Activated CD8-positive, alpha-beta memory T cell treated with anti-CD3 and anti-CD28 coated beads for 24 hours (primary cell): Measurements from ENCODE around the gene PKP1.
A peak's percentile ranks its signal among the peaks of the same experiment; 100 is the strongest.
"Not testable (repeated sequence)": the region's sequence is repeated elsewhere in the genome, so short reads cannot be mapped to it uniquely, and the experiment has no call there.

Experiments
- DNase-seq: peaks from one replicate; pipeline ENCODE4 v3.0.0-alpha.2; 2020

PKP1 gene, protein sequence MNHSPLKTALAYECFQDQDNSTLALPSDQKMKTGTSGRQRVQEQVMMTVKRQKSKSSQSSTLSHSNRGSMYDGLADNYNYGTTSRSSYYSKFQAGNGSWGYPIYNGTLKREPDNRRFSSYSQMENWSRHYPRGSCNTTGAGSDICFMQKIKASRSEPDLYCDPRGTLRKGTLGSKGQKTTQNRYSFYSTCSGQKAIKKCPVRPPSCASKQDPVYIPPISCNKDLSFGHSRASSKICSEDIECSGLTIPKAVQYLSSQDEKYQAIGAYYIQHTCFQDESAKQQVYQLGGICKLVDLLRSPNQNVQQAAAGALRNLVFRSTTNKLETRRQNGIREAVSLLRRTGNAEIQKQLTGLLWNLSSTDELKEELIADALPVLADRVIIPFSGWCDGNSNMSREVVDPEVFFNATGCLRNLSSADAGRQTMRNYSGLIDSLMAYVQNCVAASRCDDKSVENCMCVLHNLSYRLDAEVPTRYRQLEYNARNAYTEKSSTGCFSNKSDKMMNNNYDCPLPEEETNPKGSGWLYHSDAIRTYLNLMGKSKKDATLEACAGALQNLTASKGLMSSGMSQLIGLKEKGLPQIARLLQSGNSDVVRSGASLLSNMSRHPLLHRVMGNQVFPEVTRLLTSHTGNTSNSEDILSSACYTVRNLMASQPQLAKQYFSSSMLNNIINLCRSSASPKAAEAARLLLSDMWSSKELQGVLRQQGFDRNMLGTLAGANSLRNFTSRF

DNA sequence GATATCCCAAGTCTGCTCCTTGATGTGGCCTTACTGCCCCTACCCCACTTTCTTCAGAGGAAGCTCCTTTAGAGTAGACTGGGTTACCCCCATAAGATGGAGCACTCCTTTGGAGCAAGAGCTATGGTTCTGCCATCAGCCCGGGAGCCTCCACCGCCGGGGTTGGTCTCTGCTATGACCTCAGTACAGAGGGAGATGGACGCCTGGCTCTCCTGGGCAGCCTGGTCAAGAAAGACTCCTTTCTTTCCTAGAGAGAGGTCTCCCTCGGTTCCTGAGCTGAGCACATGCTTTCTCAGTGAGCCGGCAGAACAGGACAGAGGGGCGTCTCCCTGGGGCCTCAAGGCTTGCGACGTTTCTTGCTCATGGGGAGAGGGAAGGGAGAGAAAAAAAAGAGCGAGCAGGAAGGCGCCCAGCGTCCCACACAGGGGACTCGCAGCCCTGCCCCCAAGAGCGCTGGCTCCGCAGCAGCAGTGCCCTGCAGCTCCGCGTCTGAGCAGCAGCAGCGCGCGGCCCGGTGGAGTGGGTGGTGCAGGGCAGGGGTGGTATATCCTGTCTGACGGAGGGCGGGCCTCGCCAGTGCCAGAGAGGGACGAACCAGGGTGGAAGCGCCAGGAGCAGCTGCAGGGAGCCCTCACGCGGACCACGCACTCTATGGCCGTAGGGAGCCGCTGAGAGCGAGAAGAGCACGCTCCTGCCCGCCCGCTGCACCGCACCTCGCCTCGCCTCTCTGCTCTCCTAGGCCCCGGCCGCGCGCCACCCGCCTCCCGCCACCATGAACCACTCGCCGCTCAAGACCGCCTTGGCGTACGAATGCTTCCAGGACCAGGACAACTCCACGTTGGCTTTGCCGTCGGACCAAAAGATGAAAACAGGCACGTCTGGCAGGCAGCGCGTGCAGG, at the start of gene PKP1:
PKP1 (plus strand) TSS at position 576 of the 899 bp plus-strand sequence; CDS start at position 773, 197 bp downstream.
- DNase-seq = peak; percentile 63

DNA sequence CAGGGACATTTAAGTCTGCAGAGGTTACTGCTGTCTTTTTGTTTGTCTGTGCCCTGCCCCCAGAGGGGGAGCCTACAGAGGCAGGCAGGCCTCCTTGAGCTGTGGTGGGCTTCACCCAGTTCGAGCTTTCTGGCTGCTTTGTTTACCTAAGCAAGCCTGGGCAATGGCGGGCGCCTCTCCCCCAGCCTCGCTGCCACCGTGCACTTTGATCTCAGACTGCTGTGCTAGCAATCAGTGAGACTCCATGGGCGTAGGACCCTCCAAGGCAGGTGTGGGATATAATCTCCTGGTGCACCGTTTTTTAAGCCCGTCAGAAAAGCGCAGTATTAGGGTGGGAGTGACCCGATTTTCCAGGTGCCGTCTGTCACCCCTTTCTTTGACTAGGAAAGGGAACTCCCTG, 43.7 kb upstream of the PKP1 start:
- DNase-seq = peak; percentile 5

DNA sequence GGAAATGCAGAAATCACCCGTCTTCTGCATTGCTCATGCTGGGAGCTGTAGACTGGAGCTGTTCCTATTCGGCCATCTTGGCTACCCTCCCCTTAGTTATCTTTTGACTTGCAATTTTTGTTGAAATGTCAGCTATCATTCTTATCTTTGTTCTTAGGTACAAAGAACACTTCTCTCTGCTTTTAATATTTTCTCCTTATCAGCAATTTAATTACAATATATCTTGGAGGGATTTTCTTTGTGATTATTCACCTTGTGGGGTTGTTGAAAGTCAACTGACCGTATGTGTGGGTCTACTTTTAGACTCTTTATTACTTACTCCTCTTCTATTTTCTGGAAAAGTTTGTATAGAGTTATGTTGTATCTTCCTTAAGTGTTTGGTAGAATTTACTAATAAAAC, 43.1 kb upstream of the PKP1 start:
- no peak for DNase-seq

DNA sequence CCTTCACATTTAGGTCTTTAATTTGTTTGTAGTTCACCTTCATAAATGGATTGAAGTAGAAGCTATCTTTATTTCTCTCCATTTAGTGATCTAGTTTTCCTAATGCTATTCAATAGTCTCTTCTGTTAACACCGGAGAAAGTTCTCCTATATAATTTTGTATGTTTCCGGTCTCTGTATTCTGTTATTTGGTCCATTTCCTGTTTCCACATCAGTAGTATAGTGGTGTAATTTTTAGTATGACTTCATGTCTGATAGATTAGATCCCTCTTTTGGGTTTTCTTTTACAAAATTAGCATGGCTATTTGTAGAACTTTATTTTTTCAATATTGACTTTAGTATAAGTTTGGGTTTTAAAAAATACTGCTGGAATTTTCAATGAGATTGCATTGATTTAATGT, 41.6 kb upstream of the PKP1 start:
- no peak for DNase-seq

DNA sequence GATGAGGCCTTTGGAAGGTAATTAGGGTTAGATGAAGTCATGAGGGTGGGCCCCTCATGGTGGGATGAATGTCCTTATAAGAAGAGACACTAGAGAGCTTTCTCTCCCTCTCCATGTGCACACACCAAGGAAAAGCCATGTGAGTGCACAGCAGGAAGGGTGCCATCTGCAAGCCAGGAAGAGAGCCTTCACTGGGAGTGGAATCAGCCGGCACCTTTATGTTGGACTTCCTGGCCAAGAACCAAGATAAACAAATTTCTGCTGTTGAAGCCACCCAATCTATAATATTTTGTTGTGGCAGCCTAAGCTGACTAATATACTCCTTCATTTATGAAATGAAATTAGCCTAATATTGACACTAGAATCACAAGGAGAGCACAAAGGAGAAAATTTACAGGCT, 38.2 kb upstream of the PKP1 start:
- DNase-seq = no peak

DNA sequence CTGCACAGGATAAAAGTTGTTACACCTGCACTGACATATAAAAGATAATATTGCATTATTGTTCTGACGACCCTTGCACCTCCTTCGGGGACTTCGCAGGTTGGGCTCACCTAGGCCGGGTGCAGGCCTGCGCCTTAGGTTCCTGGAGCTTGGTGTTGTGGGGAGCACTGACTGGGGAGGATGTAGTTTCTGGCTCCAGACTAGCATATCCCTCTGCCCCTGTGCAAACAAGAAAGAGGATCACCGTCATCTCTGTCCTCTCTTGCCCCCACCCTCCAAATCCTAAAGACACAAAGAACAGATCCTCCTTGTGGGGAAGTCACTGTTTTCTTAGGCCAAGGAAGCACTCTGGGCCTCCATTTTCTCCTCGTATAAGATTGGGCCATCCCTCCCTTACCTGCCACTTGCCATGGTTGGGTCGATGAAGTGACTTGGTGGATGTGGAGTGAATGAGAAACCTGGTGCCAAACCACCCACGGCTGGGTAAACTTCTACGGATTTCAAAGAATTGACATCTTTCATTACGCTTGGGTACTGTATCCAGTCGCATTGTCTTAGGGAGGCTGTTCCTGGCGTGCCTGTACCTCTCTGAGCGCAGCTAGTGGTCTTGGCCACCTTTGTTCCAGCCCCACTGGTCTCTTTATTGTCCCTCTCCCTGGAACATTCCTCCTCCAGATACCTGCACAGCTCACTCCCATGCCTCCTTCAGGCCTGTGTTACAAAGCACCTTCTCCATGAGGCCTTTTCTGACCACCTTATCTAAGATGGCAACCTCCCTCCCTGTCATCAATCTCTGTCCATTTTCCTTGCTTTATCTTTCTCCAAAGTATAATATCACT, 34.4 kb upstream of the PKP1 start:
- no peak for DNase-seq

DNA sequence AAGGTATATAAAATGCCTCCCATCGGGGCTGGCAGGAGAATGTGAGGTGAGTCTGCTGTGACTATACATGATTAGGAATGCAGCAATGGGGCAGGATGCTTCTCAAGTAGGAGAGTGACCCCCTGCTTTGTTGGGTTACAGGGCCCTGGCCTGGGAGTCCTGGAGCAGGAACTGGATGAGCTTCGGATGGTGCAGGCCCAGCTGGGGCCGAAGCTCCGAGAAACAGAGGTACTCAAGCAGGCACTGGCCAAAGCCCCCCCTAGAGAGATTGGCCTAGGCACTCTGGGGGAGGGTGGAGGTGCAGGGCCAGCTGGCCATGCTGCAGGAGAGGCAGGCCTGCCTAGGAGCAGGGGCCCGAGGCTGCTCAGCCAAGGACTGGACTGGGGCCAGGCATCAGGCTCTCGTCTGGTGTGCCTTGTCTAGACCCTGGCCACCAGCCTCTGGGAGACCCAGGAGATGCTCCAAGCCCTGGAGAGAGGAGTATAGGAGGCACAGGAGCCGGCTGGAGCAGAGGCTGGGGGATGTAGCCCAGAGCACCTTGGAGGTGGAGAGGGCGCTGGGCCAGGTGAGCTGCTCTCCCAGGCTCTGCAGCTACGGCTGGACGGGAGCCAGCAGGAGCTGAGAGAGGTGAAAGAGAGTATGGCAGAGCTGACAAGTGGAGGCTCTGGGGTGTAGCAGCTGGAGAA, 32.8 kb upstream of the PKP1 start:
- DNase-seq = no peak

DNA sequence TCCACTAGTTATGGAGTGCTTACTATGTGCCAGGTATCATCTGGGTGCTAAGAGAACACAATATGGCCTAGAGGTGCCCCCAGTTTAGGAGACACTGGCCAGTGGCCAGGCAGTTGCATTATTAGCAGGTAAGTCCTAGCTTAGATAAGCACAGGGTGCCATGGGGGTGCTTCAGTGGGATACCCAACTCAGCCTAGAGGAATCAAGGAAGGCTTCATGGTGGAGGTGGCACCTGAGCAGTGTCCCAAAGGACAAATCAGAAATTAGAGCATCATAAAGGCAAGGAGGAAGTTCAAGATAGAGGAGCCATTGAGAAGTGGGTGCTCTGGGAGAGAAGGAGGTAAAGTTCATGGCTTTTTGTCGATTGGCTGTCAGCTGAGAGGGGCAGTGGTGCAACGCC, 31.9 kb upstream of the PKP1 start:
- no peak for DNase-seq

DNA sequence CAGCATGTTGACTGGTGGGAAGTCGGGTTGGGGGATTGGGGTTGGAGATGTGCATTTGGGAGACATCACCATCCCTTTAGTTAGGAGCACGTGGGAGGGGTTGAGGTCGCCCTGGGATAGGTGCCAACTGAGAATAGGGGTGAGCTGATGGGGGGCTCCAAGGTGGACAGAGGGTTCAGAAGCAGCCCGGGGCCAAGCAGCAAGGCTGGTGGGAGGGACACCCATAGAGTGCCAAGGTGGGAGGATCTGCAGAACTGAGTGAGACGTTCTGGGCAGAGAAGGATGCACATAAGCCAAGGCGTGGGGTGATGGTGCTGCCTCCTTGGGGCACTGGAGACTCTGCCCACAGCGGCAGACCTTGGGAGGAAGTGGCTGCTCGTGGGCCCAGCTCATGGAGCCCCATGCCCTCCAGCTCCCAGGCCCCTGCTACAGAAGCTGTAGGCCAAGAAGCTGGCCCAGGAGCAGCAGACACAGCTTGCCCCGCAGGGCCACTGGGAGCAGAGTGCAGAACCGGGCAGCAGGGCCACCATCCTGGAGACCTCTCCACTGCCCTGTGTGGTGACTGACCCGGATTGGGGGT, 31.4 kb upstream of the PKP1 start:
- DNase-seq = no peak

DNA sequence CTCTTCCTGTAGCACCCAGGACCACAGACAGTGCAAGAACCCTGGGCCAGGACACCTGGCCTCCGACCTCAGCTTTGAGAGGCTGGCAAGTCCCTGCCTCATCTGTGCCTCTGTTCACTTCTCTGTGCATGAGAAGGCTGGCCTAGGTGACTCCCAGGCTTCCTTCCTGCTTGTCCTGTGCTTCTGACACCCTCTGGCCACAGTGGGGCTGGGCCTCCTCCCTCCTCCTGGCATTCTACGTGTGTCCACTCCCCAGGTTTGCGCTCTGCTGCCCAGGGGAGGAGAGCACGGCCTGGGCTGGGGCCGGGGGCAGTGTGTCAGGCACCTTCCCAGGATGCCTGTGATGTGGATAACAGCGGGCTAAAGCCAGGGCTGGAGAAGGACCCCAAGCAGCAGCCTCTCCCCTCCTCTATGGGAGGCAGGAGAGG, 30.3 kb upstream of the PKP1 start:
- DNase-seq = no peak

DNA sequence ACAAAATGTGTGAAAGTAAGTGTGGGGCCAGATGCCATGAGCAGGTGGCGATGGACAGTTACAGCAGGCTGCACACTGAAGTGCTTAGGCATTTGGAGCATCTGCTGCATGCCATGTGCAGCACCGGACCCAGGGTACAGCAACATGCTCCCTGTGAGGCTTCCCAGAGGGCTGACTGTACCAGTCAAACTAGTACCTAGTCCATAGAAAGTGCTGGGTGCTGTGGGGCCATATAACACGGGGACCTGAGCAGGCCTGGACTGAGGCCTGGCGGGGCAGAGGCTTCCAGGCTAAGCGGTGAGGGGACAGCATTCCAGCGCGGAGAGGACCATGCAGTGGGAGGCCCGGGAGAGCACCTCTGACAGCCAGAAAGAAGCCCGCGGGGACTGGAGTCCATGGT, 29.9 kb upstream of the PKP1 start:
- no peak for DNase-seq

DNA sequence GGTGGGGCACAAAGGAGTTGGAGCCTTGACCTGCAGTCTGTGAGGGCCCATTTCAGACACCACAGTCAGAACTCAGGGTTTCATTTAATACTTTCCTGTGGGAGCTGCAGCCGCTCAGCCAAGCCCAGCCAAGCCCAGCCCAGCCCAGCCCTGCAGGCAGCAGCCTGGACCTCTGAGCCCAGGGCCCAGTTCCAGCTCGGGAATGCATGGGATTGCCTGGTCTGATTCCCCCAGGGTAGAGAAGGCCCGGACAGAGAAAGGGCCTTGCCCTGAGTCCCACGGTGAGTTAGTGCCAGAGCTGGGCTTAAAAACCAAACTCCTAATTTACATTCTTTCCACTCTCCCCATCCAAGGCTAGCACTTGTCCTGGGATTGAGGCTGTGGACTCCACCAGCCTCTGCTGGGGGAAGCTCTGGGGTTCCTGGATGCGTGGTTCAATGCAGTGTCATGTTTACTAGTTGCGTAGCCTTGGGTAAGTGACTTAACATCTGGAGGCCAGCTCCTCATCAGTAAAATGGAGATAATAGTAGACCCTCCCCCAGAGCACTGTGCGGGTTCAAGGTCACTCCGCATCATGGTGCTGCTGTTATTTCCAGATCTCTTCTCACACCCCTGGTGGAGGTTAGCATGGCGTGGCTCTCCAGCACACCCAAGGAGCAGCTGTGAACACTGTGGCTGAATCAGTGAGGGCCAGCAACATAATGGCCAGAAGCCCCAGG, 29.2 kb upstream of the PKP1 start:
- DNase-seq = no peak

DNA sequence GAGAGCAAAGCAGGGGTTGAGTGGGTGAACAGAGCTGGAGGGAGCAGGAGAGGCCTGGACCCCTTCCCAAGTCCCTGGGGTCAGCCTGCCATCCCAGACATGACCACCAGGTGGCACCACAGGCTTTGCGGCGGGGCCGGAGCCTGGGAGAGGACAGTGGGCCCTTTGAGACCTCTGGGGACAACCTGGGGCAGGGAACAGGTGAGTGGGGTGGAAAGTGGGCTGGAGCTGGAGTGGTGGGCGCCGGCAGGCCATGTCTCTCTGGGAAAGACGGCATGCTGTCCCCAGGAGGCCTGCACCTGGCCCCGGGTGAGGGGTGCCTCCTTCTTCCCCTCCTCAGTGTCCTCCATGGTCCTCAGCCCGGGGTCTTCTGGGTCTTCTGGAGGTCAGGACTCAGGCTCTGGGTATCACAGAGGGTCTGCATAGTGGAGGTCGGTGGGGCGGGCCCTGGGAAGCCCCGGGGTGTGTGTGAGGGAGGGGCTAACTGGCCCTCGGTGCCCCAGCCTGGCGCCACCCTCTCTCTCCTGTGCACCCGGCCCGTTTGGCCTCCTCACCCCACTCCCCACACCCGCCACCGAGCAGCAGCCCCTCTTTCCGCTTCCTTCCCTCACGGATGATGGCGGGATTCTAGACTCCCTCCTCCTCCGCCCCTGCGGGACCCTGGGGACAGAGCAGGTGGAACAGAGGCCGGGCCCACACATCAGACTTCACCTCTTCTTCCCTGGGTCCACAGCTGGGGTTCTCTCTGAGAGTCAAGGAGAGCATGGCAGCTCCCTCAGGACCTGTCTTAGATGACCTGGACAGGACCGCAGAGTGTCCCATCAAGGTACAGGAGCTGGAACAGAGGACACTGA, 28.5 kb upstream of the PKP1 start:
- peak; percentile 91 for DNase-seq

DNA sequence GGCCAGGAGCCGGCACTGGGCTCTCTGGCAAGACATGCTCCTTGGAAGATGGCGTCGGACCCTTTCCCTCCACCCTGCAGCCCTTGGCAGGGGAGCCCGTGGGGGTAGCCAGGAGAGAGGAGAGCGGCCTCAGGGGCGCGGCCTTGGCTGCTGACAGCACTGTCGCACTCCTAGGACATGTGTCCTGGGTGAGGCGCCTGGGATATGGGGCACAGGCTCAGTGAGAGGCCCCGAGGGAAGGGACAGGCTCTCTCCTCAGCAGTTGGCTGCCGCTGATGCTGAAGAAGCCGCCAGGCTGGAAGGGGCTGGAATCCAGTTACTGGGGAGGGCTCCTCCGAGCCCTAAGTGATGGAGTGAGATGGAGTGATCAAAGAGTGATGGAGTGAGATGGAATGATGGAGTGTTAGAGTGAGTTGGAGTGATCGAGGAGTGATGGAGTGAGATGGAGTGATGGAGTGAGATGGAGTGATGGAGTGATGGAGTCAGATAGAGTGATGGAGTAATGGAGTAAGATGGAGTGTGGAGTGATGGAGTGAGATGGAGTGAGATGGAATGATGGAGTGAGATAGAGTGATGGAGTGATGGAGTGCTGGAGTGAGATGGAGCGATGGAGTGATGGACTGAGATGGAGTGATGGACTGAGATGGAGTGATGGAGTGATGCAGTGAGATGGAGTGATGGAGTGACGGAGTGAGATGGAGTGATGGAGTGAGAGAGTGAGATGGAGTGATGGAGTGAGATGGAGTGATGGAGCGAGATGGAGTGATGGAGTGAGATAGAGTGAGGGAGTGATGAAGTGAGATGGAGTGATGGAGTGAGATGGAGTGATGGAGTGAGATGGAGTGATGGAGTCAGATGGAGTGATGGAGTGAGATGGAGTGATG, 27.6 kb upstream of the PKP1 start:
- no peak for DNase-seq

DNA sequence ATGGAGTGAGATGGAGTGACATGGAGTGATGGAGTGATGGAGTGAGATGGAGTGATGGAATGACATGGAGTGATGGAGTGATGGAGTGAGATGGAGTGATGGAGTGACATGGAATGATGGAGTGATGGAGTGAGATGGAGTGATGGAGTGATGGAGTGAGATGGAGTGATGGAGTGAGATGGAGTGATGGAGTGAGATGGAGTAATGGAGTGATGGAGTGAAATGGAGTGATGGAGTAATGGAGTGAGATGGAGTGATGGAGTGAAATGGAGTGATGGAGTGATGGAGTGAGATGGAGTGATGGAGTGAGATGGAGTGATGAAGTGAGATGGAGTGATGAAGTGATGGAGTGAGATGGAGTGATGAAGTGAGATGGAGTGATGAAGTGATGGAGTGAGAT, 25.2 kb upstream of the PKP1 start:
- not testable (repeated sequence) for DNase-seq

DNA sequence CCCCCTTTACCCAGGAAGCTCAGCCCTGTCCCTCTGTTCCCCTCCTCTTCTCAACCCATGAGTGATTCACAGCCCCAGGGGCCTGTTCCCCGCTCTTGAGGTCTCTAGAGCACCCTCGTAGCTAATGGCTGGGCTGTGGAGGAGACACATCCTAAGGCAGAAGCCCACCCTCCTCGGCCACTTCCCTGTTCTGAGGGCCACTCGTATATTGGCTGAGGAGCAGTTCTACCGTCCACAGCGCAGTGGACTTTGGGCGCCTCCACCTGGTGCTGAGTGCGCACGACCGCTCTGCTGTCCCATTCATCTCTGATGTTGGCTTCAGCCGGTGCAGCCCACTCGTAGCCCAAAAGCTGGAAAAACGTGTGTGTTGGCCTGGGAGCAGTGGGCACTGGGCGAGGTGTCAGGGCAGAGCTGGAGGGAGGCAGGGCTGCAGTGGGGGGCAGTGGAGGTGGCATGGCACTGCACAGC, 24.5 kb upstream of the PKP1 start:
- no peak for DNase-seq

DNA sequence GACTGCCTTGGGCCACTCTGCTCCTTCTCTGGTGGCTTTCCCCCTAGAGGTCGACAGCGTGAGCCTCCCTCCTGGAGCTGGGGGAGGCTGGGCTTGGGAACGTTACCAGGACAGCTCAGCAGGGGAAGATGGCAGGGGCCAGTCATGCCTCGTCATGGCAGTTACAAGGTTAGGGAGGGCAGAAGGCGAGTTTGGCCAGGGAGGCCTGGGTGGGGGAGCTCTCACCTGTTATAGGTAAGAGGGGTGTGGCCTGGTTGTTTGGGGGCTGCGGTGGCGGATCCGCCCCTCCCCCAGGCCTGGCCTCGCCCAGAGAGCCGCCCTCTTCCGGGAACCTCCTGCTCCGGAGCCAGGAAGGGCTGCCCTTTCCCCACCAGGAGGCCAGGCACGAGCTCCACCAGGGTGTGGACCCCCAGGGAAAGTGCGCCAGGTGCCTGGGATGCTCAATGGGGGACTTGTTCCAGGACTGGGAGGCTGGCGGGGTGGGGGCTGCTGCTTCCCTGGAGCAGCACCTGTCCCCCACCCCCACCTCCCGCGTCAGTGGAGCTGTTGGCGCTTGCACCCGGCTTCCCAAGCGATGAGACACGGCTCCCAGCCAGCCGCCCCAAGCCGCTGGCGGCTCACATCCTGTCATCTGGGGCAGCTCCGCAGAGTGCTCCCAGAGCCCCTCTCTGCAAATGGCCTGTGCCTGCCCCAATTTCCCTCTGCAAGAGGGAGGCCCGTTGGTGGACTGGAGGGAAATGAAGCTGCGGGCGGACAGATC, 23.6 kb upstream of the PKP1 start:
- DNase-seq = peak; percentile 54

DNA sequence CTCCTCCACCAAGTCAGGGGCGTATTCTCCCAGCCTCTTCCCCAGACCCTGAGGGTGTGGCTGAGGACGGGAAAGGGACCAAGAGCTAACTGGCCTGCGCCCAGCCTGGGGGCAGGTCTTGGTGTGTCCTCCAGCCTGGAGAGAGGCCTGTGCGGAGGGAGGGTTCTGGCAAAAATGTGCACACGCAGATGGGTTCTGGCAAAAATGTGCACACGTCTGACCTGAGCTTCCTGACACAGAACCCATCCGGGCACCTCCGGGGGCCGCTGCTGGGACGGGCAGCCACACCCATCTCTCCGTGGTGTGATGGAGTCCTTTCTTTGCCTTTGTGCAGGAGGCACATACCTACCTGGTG, 23.1 kb upstream of the PKP1 start:
- DNase-seq = no peak
